ENCODE results near the gene AUTS2. TPM values are rescaled to one million over a fixed set of nuclear protein-coding genes. Genes with fewer than 3 reads are reported as not detected.

Gene AUTS2
- total and polyA plus RNA-seq, 4 donors: 4.9 to 24.4 (median 7.0) TPM

DNA sequence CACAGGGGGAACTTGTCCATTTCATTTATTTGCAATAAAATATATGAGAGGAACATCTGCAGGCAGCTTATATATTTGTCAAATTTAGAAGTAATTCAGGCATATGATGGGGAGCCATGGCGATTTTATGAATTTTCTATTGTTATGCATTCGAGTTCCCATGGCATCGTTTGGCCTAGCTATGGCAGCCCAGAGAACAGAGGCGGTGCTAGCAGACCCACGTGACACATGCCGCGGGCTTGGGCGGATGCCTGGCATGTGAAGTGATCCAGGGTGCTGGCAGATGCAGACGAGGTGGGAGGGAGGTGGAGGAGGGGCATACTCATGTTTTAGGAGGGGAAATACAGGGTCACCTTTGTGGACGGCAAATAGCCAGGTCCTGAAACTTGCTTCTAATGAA, 973.7 kb downstream of the AUTS2 start:
- Histone ChIP-seq H3K27me3 (ENCODE audit: control insufficient read depth in 4 of 4, insufficient read depth in 4 of 4, low read length in 3 of 4) (no peaks in the 10 kb centered on the region), H3K27ac (ENCODE audit: low read depth in 1 of 2, low read length in 2 of 2) (peak overlapping the region; percentile 57 to 84), H3K9ac (ENCODE audit: low read depth in 1 of 2, low read length in 2 of 2) (no peak overlapping the region), H3K36me3 (ENCODE audit: control insufficient read depth in 4 of 4, insufficient read depth in 3 of 4, low read depth in 1 of 4, low read length in 3 of 4) (no peaks in the 10 kb centered on the region), H3K4me1 (ENCODE audit: control insufficient read depth in 4 of 4, insufficient read depth in 4 of 4, low read length in 3 of 4) (peaks cover 15 to 92% (median 86%) of the 10 kb centered on the region in 4 donors), H3K4me3 (ENCODE audit: low read depth in 1 of 3, low read length in 3 of 3) (no peak overlapping the region), H3K9me3 (ENCODE audit: control insufficient read depth in 4 of 4, low read length in 3 of 4) (no peaks in the 10 kb centered on the region)
- DNase-seq (ENCODE audit: low spot score): no peak
- TF ChIP-seq HNF4G (IDR thresholded peaks at IDR 0.05): no peak
- TF ChIP-seq, protein P1, sequence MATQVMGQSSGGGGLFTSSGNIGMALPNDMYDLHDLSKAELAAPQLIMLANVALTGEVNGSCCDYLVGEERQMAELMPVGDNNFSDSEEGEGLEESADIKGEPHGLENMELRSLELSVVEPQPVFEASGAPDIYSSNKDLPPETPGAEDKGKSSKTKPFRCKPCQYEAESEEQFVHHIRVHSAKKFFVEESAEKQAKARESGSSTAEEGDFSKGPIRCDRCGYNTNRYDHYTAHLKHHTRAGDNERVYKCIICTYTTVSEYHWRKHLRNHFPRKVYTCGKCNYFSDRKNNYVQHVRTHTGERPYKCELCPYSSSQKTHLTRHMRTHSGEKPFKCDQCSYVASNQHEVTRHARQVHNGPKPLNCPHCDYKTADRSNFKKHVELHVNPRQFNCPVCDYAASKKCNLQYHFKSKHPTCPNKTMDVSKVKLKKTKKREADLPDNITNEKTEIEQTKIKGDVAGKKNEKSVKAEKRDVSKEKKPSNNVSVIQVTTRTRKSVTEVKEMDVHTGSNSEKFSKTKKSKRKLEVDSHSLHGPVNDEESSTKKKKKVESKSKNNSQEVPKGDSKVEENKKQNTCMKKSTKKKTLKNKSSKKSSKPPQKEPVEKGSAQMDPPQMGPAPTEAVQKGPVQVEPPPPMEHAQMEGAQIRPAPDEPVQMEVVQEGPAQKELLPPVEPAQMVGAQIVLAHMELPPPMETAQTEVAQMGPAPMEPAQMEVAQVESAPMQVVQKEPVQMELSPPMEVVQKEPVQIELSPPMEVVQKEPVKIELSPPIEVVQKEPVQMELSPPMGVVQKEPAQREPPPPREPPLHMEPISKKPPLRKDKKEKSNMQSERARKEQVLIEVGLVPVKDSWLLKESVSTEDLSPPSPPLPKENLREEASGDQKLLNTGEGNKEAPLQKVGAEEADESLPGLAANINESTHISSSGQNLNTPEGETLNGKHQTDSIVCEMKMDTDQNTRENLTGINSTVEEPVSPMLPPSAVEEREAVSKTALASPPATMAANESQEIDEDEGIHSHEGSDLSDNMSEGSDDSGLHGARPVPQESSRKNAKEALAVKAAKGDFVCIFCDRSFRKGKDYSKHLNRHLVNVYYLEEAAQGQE (IDR thresholded peaks at IDR 0.05): no peak
- 42% methylated on average over 10 of the region's 10 CpGs for WGBS

DNA sequence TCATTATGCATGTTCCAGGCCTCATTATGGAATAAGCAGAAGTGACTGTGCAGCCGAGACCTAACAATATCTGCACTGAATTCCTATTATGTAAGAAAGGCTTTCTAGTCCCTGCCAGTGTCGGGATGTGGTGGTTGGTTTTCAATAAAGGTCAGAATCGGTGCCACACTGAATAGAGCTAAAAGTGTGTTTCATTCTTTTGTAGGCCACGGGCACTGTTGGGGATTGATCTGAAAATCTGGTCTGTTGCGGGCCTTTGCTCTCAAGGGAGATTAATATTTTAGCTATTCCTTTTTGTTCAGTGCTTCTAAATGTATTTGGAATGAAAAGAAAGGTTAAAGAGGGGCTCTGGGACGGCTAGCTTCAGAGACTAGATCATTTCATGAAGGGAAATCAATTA, 974.3 kb downstream of the AUTS2 start:
- H3K4me1 ChIP-seq (ENCODE audit: control insufficient read depth in 4 of 4, insufficient read depth in 4 of 4, low read length in 3 of 4): peaks cover 14 to 87% (median 82%) of the 10 kb centered on the region in 4 donors
- no peaks in the 10 kb centered on the region for H3K9me3 ChIP-seq (ENCODE audit: control insufficient read depth in 4 of 4, low read length in 3 of 4)
- H3K27me3 ChIP-seq (ENCODE audit: control insufficient read depth in 4 of 4, insufficient read depth in 4 of 4, low read length in 3 of 4): no peaks in the 10 kb centered on the region
- H3K9ac ChIP-seq (ENCODE audit: low read depth in 1 of 2, low read length in 2 of 2): no peak overlapping the region
- peak overlapping the region in 1 of 2 donors; percentile 25 for H3K27ac ChIP-seq (ENCODE audit: low read depth in 1 of 2, low read length in 2 of 2)
- no peak overlapping the region for H3K4me3 ChIP-seq (ENCODE audit: low read depth in 1 of 3, low read length in 3 of 3)
- H3K36me3 ChIP-seq (ENCODE audit: control insufficient read depth in 4 of 4, insufficient read depth in 3 of 4, low read depth in 1 of 4, low read length in 3 of 4): no peaks in the 10 kb centered on the region
- TF ChIP-seq FOXA1 (IDR thresholded peaks at IDR 0.05): no peak
- TF ChIP-seq EGR1 (IDR thresholded peaks at IDR 0.05; ENCODE audit: low read depth in 2 of 2): no peak
- no peak for TF ChIP-seq FOXA2 (IDR thresholded peaks at IDR 0.05)
- no peak for TF ChIP-seq NR2F2 (IDR thresholded peaks at IDR 0.05)
- no peak for TF ChIP-seq RXRA (IDR thresholded peaks at IDR 0.05)
- TF ChIP-seq GABPA (IDR thresholded peaks at IDR 0.05 in 1 of 2, conservative IDR thresholded peaks at IDR 0.05 in 1 of 2): no peak
- TF ChIP-seq, protein P2, sequence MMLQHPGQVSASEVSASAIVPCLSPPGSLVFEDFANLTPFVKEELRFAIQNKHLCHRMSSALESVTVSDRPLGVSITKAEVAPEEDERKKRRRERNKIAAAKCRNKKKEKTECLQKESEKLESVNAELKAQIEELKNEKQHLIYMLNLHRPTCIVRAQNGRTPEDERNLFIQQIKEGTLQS (IDR thresholded peaks at IDR 0.05): no peak
- TF ChIP-seq HNF4A (conservative IDR thresholded peaks at IDR 0.05): no peak
- TF ChIP-seq TAF1 (conservative IDR thresholded peaks at IDR 0.05): no peak
- no peak for TF ChIP-seq YY1 (IDR thresholded peaks at IDR 0.05)
- TF ChIP-seq, protein P3, sequence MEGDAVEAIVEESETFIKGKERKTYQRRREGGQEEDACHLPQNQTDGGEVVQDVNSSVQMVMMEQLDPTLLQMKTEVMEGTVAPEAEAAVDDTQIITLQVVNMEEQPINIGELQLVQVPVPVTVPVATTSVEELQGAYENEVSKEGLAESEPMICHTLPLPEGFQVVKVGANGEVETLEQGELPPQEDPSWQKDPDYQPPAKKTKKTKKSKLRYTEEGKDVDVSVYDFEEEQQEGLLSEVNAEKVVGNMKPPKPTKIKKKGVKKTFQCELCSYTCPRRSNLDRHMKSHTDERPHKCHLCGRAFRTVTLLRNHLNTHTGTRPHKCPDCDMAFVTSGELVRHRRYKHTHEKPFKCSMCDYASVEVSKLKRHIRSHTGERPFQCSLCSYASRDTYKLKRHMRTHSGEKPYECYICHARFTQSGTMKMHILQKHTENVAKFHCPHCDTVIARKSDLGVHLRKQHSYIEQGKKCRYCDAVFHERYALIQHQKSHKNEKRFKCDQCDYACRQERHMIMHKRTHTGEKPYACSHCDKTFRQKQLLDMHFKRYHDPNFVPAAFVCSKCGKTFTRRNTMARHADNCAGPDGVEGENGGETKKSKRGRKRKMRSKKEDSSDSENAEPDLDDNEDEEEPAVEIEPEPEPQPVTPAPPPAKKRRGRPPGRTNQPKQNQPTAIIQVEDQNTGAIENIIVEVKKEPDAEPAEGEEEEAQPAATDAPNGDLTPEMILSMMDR (IDR thresholded peaks at IDR 0.05; ENCODE audit: low read depth, low read length, missing input control): no peak
- WGBS: 66% methylated on average over 6 of the region's 6 CpGs
- no peak for DNase-seq (ENCODE audit: low spot score)
